GM21423 (cell line): ENCODE results near the gene TSFM.

Experiments used
- ATAC-seq: cut with Tn5 transposase; IDR thresholded peaks from one replicate; pipeline ENCODE4 v1.9.1; 2021; ENCODE audit warnings: mild to moderate bottlenecking, moderate library complexity; ENCODE audit not compliant: unreplicated experiment

The TSFM gene

GRCh38 chr12:57782608-57783465, at the start of gene TSFM:
Gene TSFM (plus strand): TSS chr12:57782787. CDS start chr12:57782802, 15 bp downstream.
- ATAC-seq = peak; percentile 92

DNA sequence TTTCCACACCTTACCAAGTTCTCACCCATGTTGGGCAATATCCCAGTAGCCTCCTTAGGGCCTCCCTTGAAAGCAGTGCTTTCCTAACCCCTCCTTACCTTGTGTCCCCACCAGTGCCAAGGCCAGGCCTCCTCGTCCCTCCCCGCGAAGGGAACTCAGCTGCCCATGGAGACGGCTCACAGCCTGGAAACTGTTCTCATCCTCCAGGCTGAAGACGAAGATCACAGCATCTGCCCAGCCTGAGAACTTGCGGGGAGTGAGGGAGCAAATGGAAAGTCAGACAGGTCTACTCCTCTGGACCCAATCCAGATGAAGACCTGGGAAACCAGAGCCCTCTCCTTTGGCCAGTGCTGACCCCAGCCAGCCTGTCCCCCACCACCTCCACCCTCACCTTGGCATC, 48.7 kb upstream of the TSFM start:
- ATAC-seq = no peak

GRCh38 chr12:57734591-57734990, 48.0 kb upstream of the TSFM start:
- no peak for ATAC-seq

DNA sequence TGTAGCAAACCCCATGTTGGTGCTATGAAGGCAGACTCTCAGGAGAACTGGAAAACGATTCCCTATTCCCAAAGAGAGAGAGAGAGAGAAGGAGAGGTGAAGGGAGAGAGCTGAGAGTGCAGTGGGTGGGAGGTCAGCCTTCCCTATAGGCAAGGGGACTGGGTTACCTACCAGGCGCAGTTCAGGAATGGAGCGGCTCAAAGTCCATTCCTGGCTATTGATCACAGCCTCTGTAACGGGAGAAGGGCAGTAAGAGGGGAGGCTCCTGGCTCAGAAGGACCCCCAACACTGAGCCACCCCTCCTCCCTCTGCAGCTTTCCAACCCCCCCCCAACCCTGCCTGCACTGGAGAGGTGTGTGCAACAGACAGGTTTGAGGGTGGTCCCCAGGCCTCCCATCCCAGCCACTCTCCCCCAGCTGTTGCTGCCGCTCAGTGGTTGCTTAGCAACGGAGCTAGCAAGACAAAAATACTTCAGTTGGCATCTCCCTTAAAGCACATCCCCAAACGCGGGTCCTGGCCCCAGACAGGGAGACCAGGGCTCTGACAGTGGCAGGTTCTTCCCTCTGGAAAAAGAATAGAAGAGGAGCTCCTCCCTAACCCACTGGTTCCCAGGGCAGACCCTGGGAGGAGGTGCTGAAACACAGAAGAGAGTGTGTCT, 47.3 kb upstream of the TSFM start:
- ATAC-seq = no peak

DNA sequence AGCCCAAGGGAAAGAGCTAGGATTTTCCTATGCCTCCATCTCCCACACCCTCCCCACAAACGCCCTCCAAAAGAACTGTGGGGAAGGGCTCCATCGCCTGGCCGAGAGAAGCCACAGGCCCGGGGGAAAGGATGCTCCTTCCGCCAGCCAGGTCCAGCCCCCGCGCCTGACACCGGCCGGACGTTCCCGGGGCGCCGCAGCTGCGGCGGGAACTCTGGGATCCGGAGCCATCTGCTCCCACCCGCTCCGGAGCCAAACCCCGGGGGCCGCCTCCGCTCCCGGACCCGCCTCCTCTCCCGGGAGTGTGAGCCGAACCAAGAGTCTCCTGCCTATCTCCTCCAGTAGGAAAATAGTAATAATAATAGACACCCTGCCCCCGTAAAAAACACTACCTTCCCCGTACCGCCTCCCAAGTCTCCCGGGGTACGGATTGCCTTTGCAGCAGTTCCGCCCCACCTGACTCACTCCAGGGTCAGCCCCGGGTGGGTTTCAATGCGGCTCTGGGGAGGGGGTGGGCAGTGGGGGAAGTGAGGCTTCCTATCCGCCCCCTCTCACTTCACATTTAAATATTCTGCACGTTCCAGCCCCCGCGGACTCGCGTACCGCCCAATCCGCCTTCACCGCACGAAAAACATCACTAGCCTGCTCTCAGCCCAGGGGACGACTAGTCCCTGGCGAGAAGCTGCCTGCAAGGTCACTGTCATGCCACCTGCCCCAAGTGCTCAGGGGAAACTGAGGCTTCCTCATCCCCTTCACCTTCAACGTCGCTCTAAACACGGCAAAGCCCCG, 46.4 kb upstream of the TSFM start:
- ATAC-seq = no peak

- no peak for ATAC-seq
These were observed 45.7 kb upstream of the TSFM start for GRCh38 chr12:57736741-57737466.

DNA sequence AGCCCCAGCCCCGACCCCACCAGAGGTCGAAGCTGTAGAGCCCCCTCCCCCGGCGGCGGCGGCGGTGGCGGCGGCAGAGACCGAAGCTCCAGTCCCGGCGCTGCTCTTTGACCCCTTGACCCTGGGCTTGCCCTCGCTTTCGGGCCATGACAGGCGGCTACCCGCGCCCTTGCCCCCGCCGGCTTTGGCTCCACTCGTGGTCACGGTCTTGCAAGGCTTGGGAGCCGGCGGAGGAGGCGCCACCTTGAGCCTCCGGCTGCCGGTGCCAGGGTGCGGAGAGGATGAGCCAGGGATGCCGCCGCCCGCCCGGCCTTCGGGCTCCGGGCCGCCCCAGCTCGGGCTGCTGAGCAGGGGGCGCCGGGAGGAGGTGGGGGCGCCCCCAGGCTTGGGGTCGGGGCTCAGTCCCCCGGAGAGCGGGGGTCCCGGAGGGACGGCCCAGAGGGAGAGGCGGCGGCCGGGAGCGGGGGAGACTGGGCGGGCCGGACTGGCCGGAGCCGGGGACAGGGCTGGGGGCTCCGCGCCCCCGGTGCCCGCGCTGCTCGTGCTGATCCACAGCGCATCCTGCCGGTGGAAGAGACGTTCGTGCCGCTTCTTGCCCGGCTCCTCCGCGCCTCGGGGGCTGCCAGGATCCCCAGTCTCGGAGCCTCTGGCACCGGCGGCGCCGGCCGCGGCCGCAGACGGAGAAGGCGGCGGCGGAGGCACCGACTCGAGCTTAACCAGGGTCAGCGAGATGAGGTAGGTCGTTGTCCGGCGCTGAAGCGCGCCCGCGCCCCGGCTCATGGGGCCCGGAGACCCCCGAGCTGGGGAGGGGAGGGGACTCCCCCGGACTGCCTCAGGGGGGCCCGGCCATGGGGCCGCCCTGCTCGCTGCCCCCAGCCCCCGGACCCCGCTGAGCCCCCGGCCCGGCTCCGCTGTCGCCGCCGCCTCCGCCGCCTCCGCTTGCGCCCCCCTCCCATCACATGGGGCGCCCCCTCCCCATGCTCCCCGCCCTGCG, 44.8 kb upstream of the TSFM start:
- ATAC-seq = no peak

DNA sequence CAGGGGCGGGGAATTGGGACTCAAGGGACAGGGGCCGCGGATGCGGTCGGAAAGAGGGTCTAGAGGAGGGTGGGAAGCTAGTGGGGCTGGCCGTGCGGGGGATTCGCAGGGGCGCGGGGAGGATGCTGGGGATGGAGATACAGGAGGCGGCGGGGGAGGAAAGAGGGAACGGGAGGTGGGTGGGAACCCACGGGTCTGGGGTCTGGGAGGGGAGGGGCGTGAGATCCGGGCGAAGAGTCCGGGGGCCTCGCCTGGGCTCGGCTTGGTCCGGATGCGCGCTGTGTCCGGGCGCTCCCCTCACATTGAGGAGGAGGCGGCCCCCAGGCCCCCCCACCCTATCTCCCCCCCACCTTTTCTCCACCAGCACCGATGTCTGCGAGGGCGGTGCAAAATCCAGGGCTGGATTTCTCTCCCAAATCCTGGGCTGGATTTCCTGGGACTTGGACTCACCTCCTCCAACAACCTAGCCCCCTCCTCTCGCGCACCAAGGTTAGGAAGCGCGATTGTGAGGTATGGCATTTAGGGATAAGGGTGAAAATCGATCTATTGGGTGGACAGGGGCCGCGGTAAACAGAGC, 43.8 kb upstream of the TSFM start, which contains the start of gene AGAP2:
TSS of gene AGAP2 (minus strand) at position 82 of the 577 bp plus-strand sequence. CDS start 496 bp downstream, outside the sequence.
- no peak for ATAC-seq

DNA sequence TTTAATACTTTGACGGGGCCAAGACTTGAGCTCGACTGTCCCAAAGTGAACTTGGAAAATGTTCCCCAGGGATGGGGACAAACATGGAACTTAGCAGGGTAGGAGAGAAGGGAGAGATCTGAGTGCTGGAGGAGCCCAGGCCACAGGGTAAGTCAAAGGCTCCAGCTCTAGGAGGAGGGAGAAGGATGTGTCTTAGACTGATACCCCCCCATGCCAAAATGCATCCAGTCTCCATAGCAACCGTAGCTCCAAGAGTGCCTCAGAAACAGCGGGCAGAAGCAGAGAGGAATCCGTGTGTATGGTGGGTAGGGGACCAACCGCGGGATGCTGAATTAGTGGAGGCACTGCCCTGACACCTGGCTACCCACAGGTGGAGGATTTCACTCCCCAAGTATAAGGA, 43.2 kb upstream of the TSFM start:
- no peak for ATAC-seq

DNA sequence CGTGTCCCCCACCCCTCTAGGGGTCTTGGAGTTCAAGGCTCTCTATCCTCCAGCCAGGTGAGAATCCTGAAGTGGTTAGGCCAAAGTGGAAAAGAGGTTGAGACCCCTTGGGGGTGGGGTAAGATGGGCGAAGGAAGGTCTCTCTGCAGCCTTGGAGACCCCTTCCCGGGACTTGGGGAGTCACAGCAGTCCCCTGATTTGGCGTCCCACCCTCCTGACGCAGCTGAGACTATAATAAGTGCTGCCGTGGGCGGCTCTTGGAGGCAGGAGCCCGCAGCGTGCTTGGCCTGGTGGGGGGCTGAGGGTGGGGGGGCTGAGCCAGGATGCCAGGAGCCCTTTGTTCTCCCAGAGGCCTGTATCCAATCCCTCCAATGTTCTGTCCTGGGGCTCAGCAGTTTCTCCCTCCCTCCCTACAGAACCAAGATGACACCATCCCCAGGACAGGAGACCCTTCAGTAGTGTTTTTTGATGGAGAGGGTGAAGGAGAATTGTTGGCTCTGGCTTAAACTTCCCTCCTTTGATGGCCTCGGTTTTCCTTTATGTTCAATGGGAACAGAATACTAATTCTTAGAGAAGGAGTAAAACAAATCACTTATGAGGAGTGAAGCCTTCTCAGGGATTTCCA, 42.6 kb upstream of the TSFM start:
- no peak for ATAC-seq

- peak; percentile 59 for ATAC-seq
These were observed 41.8 kb upstream of the TSFM start for GRCh38 chr12:57740656-57741412.

DNA sequence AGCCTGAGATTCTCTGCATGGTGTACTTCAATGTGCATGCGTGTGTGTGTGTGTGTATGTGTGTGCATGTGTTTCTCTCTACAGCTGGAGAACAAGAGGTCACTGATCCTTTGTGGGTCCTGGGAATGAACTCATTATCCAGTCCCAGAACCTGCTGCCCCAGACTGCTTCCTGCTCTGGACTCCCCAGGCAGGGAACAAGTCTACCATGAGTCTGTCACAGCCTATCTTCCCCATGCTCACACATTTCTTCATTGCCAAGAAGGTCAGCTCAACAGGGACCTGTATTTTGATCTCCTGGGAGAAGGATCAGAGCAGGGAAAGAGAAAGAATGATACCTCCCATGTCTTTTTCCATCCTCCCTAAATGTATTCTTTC, 41.2 kb upstream of the TSFM start:
- no peak for ATAC-seq

- ATAC-seq = peak; percentile 57
These were observed 40.5 kb upstream of the TSFM start for GRCh38 chr12:57741844-57742738.

- no peak for ATAC-seq
These were observed 38.8 kb upstream of the TSFM start for GRCh38 chr12:57743769-57744168.

GRCh38 chr12:57744194-57744776, 38.3 kb upstream of the TSFM start:
- ATAC-seq = peak; percentile 21

GRCh38 chr12:57744777-57745484, 37.7 kb upstream of the TSFM start, which contains the start of gene TSPAN31:
Gene TSPAN31 (plus strand): TSS chr12:57745039. CDS start chr12:57745155, 116 bp downstream.
- ATAC-seq = peak; percentile 79
